HG03457 (cell line): Measurements from ENCODE around the gene FGFBP3.

Experiments
- ATAC-seq: cut with Tn5 transposase; IDR thresholded peaks from one replicate; pipeline ENCODE4 v1.9.1; 2021; ENCODE audit warnings: moderate number of reproducible peaks; ENCODE audit not compliant: unreplicated experiment

FGFBP3 gene

GRCh38 chr10:91856637-91857036 lies 52.6 kb downstream of the FGFBP3 start:
- no peak for ATAC-seq
